ENCODE measurements around the gene KDM1B.

- TF ChIP-seq CTCF (IDR thresholded peaks at IDR 0.05; ENCODE audit: extremely low read depth in 1 of 2, insufficient read depth in 1 of 2, low read depth in 1 of 2, low read length in 2 of 2) (no peak), POLR2AphosphoS5 (IDR thresholded peaks at IDR 0.05; ENCODE audit: insufficient read depth, low read depth, low read length) (no peak), POLR2A (IDR thresholded peaks at IDR 0.05; ENCODE audit: low read depth, low read length) (no peak), MAX (IDR thresholded peaks at IDR 0.05; ENCODE audit: insufficient read depth, insufficient read length) (no peak), EZH2 (IDR thresholded peaks at IDR 0.05; ENCODE audit: borderline replicate concordance, low read depth, low read length, severe bottlenecking) (no peak), MYC (IDR thresholded peaks at IDR 0.05; ENCODE audit: low read depth, low read length) (no peak), GATA2 (IDR thresholded peaks at IDR 0.05; ENCODE audit: insufficient read depth, insufficient read length, low read depth, low read length) (no peak)
These were observed 30.4 kb downstream of the KDM1B start for GRCh38 chr6:18185624-18186023.
